ENCODE measurements around the gene SLC6A17. TPM values are rescaled to one million over a fixed set of nuclear protein-coding genes. Genes with fewer than 3 reads are reported as not detected.
A peak's percentile ranks its signal among the peaks of the same experiment; 100 is the strongest.

SLC6A17 gene
- total RNA-seq, 1 donor from 2014 or later: 3.6 TPM

GRCh38 chr1:110161849-110162248, 11.6 kb downstream of the SLC6A17 start:
- Histone ChIP-seq H3K4me2 (ENCODE audit: low read length) (no peak overlapping the region), H3K27ac (ENCODE audit: low read depth, low read length) (no peak overlapping the region), H3K4me1 (ENCODE audit: insufficient read depth, low read length) (no peaks in the 10 kb centered on the region), H3K4me3 (ENCODE audit: insufficient read depth, low read depth, low read length) (no peak overlapping the region), H4K20me1 (ENCODE audit: insufficient read depth, low read length) (no peaks in the 10 kb centered on the region), H3K36me3 (ENCODE audit: insufficient read depth, low read length) (no peaks in the 10 kb centered on the region), H3K9ac (ENCODE audit: low read length) (no peak overlapping the region), H3K27me3 (ENCODE audit: insufficient read depth, low read length) (peaks cover 4% of the 10 kb centered on the region), H3K79me2 (ENCODE audit: insufficient read depth, low read length) (no peaks in the 10 kb centered on the region), H2AFZ (ENCODE audit: low read depth, low read length) (no peak overlapping the region), H3K9me3 (ENCODE audit: insufficient read depth, low read depth, low read length) (no peaks in the 10 kb centered on the region)
- Mint-ChIP-seq H3K27me3 (ENCODE audit: low read depth, unreplicated experiment) (peaks cover 63% of the 10 kb centered on the region), H3K27ac (ENCODE audit: unreplicated experiment) (no peak overlapping the region), H3K4me1 (ENCODE audit: low read depth, unreplicated experiment) (no peaks in the 10 kb centered on the region), H3K36me3 (ENCODE audit: low read depth, unreplicated experiment) (peaks cover 4% of the 10 kb centered on the region), H3K4me3 (ENCODE audit: unreplicated experiment) (no peak overlapping the region), H3K9me3 (ENCODE audit: unreplicated experiment) (peaks cover 8% of the 10 kb centered on the region)
- TF ChIP-seq EZH2 (IDR thresholded peaks at IDR 0.05; ENCODE audit: insufficient read depth, low read length): no peak
- TF ChIP-seq CTCF (IDR thresholded peaks at IDR 0.05; ENCODE audit: insufficient read depth, low read depth, low read length): no peak
- FAIRE-seq (no peak), DNase-seq (ENCODE audit: low read depth) (no peak)

- Histone ChIP-seq H3K4me1 (ENCODE audit: insufficient read depth, low read length) (no peaks in the 10 kb centered on the region), H3K9me3 (ENCODE audit: insufficient read depth, low read depth, low read length) (no peaks in the 10 kb centered on the region), H4K20me1 (ENCODE audit: insufficient read depth, low read length) (no peaks in the 10 kb centered on the region), H3K79me2 (ENCODE audit: insufficient read depth, low read length) (no peaks in the 10 kb centered on the region), H3K4me3 (ENCODE audit: insufficient read depth, low read depth, low read length) (no peak overlapping the region), H3K9ac (ENCODE audit: low read length) (no peak overlapping the region), H3K4me2 (ENCODE audit: low read length) (no peak overlapping the region), H3K27ac (ENCODE audit: low read depth, low read length) (no peak overlapping the region), H3K27me3 (ENCODE audit: insufficient read depth, low read length) (peaks cover 4% of the 10 kb centered on the region), H2AFZ (ENCODE audit: low read depth, low read length) (no peak overlapping the region), H3K36me3 (ENCODE audit: insufficient read depth, low read length) (no peaks in the 10 kb centered on the region)
- H3K27me3 Mint-ChIP-seq (ENCODE audit: low read depth, unreplicated experiment): peaks cover 59% of the 10 kb centered on the region
- DNase-seq (ENCODE audit: low read depth): no peak
- peaks cover 5% of the 10 kb centered on the region for H3K9me3 Mint-ChIP-seq (ENCODE audit: unreplicated experiment)
- no peak for FAIRE-seq
- no peak overlapping the region for H3K4me3 Mint-ChIP-seq (ENCODE audit: unreplicated experiment)
- peak overlapping the region; percentile 12 for H3K27ac Mint-ChIP-seq (ENCODE audit: unreplicated experiment)
- no peak for TF ChIP-seq EZH2 (IDR thresholded peaks at IDR 0.05; ENCODE audit: insufficient read depth, low read length)
- no peak for TF ChIP-seq CTCF (IDR thresholded peaks at IDR 0.05; ENCODE audit: insufficient read depth, low read depth, low read length)
- H3K36me3 Mint-ChIP-seq (ENCODE audit: low read depth, unreplicated experiment): peaks cover 4% of the 10 kb centered on the region
- H3K4me1 Mint-ChIP-seq (ENCODE audit: low read depth, unreplicated experiment): no peaks in the 10 kb centered on the region
Observed at GRCh38 chr1:110163591-110163990, 13.3 kb downstream of the SLC6A17 start.

- no peaks in the 10 kb centered on the region for H3K79me2 ChIP-seq (ENCODE audit: insufficient read depth, low read length)
- Mint-ChIP-seq H3K4me3 (ENCODE audit: unreplicated experiment) (no peak overlapping the region), H3K36me3 (ENCODE audit: low read depth, unreplicated experiment) (peaks cover 4% of the 10 kb centered on the region), H3K27ac (ENCODE audit: unreplicated experiment) (no peak overlapping the region), H3K9me3 (ENCODE audit: unreplicated experiment) (peaks cover 10% of the 10 kb centered on the region), H3K27me3 (ENCODE audit: low read depth, unreplicated experiment) (peaks cover 49% of the 10 kb centered on the region), H3K4me1 (ENCODE audit: low read depth, unreplicated experiment) (peaks cover 2% of the 10 kb centered on the region)
- H3K27me3 ChIP-seq (ENCODE audit: insufficient read depth, low read length): peaks cover 4% of the 10 kb centered on the region
- no peak overlapping the region for H3K4me3 ChIP-seq (ENCODE audit: insufficient read depth, low read depth, low read length)
- no peaks in the 10 kb centered on the region for H3K9me3 ChIP-seq (ENCODE audit: insufficient read depth, low read depth, low read length)
- no peaks in the 10 kb centered on the region for H3K4me1 ChIP-seq (ENCODE audit: insufficient read depth, low read length)
- TF ChIP-seq EZH2 (IDR thresholded peaks at IDR 0.05; ENCODE audit: insufficient read depth, low read length) (no peak), CTCF (IDR thresholded peaks at IDR 0.05; ENCODE audit: insufficient read depth, low read depth, low read length) (no peak)
- H3K27ac ChIP-seq (ENCODE audit: low read depth, low read length): no peak overlapping the region
- H4K20me1 ChIP-seq (ENCODE audit: insufficient read depth, low read length): no peaks in the 10 kb centered on the region
- no peak overlapping the region for H3K9ac ChIP-seq (ENCODE audit: low read length)
- no peaks in the 10 kb centered on the region for H3K36me3 ChIP-seq (ENCODE audit: insufficient read depth, low read length)
- no peak overlapping the region for H3K4me2 ChIP-seq (ENCODE audit: low read length)
- DNase-seq (ENCODE audit: low read depth): no peak
- FAIRE-seq: no peak
- no peak overlapping the region for H2AFZ ChIP-seq (ENCODE audit: low read depth, low read length)
Observed at GRCh38 chr1:110164725-110165350, 14.5 kb downstream of the SLC6A17 start.

Data from astrocyte (in vitro differentiated cells and primary cell).